Subcutaneous preadipocyte (primary cell): ENCODE results near the gene STK24. TPM values are rescaled to one million over a fixed set of nuclear protein-coding genes. Genes with fewer than 3 reads are reported as not detected.

ENCODE experiments used
- total RNA-seq: library from RNA; depleted of rRNA; stranded (reverse); fragments of >200 nt; gene quantifications from 2 replicates; pipeline ENCODE4 v1.2.3, GENCODE V29; 2012

STK24 gene
- total RNA-seq, result 43.7 and 71.9 TPM in 2 replicates

DNA sequence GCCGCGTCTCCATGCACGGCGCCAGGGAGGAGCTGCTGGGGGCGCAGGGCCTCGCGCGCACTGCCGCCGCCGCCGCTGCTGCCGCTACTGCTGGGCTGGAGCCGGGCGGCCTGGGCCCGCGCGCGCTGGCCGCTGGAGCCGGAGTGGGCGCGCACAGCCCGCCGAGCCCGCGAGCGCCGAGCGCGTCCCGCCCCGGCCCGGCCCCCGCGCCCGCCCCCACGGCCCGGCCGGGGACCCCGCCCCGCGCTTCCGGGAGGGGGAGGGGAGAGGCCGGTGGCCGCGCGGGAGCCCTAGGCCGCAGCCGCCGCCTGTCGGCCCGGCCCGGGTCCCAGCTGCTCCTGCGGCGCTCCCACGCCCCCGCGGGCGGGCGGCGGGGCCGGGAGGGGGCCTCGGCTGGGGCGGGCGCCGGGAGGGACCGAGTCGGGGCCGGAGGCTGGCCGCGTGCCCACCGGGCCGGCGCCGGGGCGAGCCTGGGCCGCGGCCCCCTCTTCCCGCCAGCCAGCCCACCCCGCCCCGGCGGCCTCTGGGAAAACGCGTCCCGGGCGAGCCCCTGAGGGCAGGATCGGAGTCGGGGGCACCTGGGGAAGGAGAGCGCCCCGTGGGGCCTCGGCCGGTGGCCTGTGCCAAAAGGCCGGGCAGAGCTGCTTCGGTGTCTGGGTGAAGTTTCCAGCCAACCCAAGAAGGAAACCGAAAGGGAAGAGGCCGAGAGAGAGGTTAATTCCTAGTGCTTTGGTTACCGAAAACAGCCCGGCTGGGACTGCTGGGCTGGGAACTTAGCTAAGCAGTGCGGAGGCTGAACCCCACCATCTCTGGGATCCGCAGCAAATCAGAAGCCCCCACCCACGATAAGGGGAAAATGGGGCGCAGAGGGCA is at the start of gene STK24:
STK24 (minus strand) TSS at position 145 of the 873 bp plus-strand sequence. CDS start 321 bp downstream, outside the sequence.

Other genes with a start within 250 kb of the STK24 start
- not detected in 2 replicates for gene SLC15A1, start 175.6 kb upstream of the STK24 start, total RNA-seq